ENCODE measurements around the gene GPC5. TPM values are rescaled to one million over a fixed set of nuclear protein-coding genes. Genes with fewer than 3 reads are reported as not detected.

GPC5 gene
- total RNA-seq, 1 donor from 2014 or later, result 0.28 TPM

- no peak for DNase-seq (ENCODE audit: low read depth, low spot score)
- TF ChIP-seq CTCF (conservative IDR thresholded peaks at IDR 0.05), result no peak
- Mint-ChIP-seq H3K9me3 (no peaks in the 10 kb centered on the region), H3K4me3 (no peak overlapping the region), H3K27ac (ENCODE audit: unreplicated experiment) (no peak overlapping the region), H3K4me1 (no peaks in the 10 kb centered on the region), H3K27me3 (ENCODE audit: low read depth) (no peaks in the 10 kb centered on the region), H3K36me3 (ENCODE audit: low read depth) (no peaks in the 10 kb centered on the region)
Observed at GRCh38 chr13:92676246-92676645, 1277.8 kb downstream of the GPC5 start.

- Mint-ChIP-seq H3K9me3 (no peaks in the 10 kb centered on the region), H3K36me3 (ENCODE audit: low read depth) (no peaks in the 10 kb centered on the region), H3K4me3 (no peak overlapping the region), H3K4me1 (no peaks in the 10 kb centered on the region), H3K27me3 (ENCODE audit: low read depth) (no peaks in the 10 kb centered on the region), H3K27ac (ENCODE audit: unreplicated experiment) (no peak overlapping the region)
- DNase-seq (ENCODE audit: low read depth, low spot score), result no peak
- TF ChIP-seq CTCF (conservative IDR thresholded peaks at IDR 0.05), result no peak
Observed at GRCh38 chr13:92677571-92677970, 1279.2 kb downstream of the GPC5 start.

GRCh38 chr13:92679602-92680001 is 1281.2 kb downstream of the GPC5 start:
- TF ChIP-seq CTCF (conservative IDR thresholded peaks at IDR 0.05), result no peak
- no peaks in the 10 kb centered on the region for H3K4me1 Mint-ChIP-seq
- no peaks in the 10 kb centered on the region for H3K27me3 Mint-ChIP-seq (ENCODE audit: low read depth)
- no peaks in the 10 kb centered on the region for H3K9me3 Mint-ChIP-seq
- no peaks in the 10 kb centered on the region for H3K36me3 Mint-ChIP-seq (ENCODE audit: low read depth)
- H3K4me3 Mint-ChIP-seq, result no peak overlapping the region
- DNase-seq (ENCODE audit: low read depth, low spot score), result no peak
- no peak overlapping the region for H3K27ac Mint-ChIP-seq (ENCODE audit: unreplicated experiment)

GRCh38 chr13:92681239-92681638 is 1282.8 kb downstream of the GPC5 start:
- no peak overlapping the region for H3K27ac Mint-ChIP-seq (ENCODE audit: unreplicated experiment)
- no peak for TF ChIP-seq CTCF (conservative IDR thresholded peaks at IDR 0.05)
- H3K4me3 Mint-ChIP-seq, result no peak overlapping the region
- H3K9me3 Mint-ChIP-seq, result peaks cover 2% of the 10 kb centered on the region
- H3K27me3 Mint-ChIP-seq (ENCODE audit: low read depth), result no peaks in the 10 kb centered on the region
- no peak for DNase-seq (ENCODE audit: low read depth, low spot score)
- no peaks in the 10 kb centered on the region for H3K36me3 Mint-ChIP-seq (ENCODE audit: low read depth)
- no peaks in the 10 kb centered on the region for H3K4me1 Mint-ChIP-seq

GRCh38 chr13:92682832-92683517 is 1284.6 kb downstream of the GPC5 start:
- no peak for DNase-seq (ENCODE audit: low read depth, low spot score)
- no peak overlapping the region for H3K4me3 Mint-ChIP-seq
- peaks cover 2% of the 10 kb centered on the region for H3K9me3 Mint-ChIP-seq
- H3K27ac Mint-ChIP-seq (ENCODE audit: unreplicated experiment), result no peak overlapping the region
- H3K27me3 Mint-ChIP-seq (ENCODE audit: low read depth), result no peaks in the 10 kb centered on the region
- no peak for TF ChIP-seq CTCF (conservative IDR thresholded peaks at IDR 0.05)
- H3K4me1 Mint-ChIP-seq, result no peaks in the 10 kb centered on the region
- H3K36me3 Mint-ChIP-seq (ENCODE audit: low read depth), result no peaks in the 10 kb centered on the region
